ENCODE results near the gene RTN1.

RTN1 gene

GRCh38 chr14:59570122-59570521 lies 300.5 kb downstream of the RTN1 start:
- no peaks in the 10 kb centered on the region for H3K9me3 ChIP-seq (ENCODE audit: low read length)
- H3K9ac ChIP-seq (ENCODE audit: low read length): no peak overlapping the region
- H3K36me3 ChIP-seq (ENCODE audit: insufficient read depth, low read length): no peaks in the 10 kb centered on the region
- no peaks in the 10 kb centered on the region for H3K4me1 ChIP-seq (ENCODE audit: insufficient read depth, low read length)
- H3K4me3 ChIP-seq (ENCODE audit: low read depth in 1 of 2, low read length in 2 of 2): no peak overlapping the region
- H3K27me3 ChIP-seq (ENCODE audit: control insufficient read depth in 1 of 2, insufficient read depth in 2 of 2, low read length in 2 of 2): no peaks in the 10 kb centered on the region
- H3K27ac ChIP-seq (ENCODE audit: low read depth, low read length): no peak overlapping the region

GRCh38 chr14:59566725-59567124 lies 303.9 kb downstream of the RTN1 start:
- Histone ChIP-seq H3K36me3 (ENCODE audit: insufficient read depth, low read length) (no peaks in the 10 kb centered on the region), H3K27me3 (ENCODE audit: control insufficient read depth in 1 of 2, insufficient read depth in 2 of 2, low read length in 2 of 2) (no peaks in the 10 kb centered on the region), H3K4me1 (ENCODE audit: insufficient read depth, low read length) (no peaks in the 10 kb centered on the region), H3K9ac (ENCODE audit: low read length) (no peak overlapping the region), H3K9me3 (ENCODE audit: low read length) (no peaks in the 10 kb centered on the region), H3K4me3 (ENCODE audit: low read depth in 1 of 2, low read length in 2 of 2) (no peak overlapping the region), H3K27ac (ENCODE audit: low read depth, low read length) (no peak overlapping the region)

GRCh38 chr14:59566296-59566695 lies 304.3 kb downstream of the RTN1 start:
- Histone ChIP-seq H3K4me1 (ENCODE audit: insufficient read depth, low read length) (no peaks in the 10 kb centered on the region), H3K27me3 (ENCODE audit: control insufficient read depth in 1 of 2, insufficient read depth in 2 of 2, low read length in 2 of 2) (no peaks in the 10 kb centered on the region), H3K27ac (ENCODE audit: low read depth, low read length) (no peak overlapping the region), H3K9me3 (ENCODE audit: low read length) (no peaks in the 10 kb centered on the region), H3K4me3 (ENCODE audit: low read depth in 1 of 2, low read length in 2 of 2) (no peak overlapping the region), H3K9ac (ENCODE audit: low read length) (no peak overlapping the region), H3K36me3 (ENCODE audit: insufficient read depth, low read length) (no peaks in the 10 kb centered on the region)

- Histone ChIP-seq H3K4me1 (ENCODE audit: insufficient read depth, low read length) (no peaks in the 10 kb centered on the region), H3K9ac (ENCODE audit: low read length) (no peak overlapping the region), H3K4me3 (ENCODE audit: low read depth in 1 of 2, low read length in 2 of 2) (no peak overlapping the region), H3K9me3 (ENCODE audit: low read length) (no peaks in the 10 kb centered on the region), H3K36me3 (ENCODE audit: insufficient read depth, low read length) (no peaks in the 10 kb centered on the region), H3K27ac (ENCODE audit: low read depth, low read length) (no peak overlapping the region), H3K27me3 (ENCODE audit: control insufficient read depth in 1 of 2, insufficient read depth in 2 of 2, low read length in 2 of 2) (no peaks in the 10 kb centered on the region)
Observed at GRCh38 chr14:59565087-59565486, 305.5 kb downstream of the RTN1 start.

DNA sequence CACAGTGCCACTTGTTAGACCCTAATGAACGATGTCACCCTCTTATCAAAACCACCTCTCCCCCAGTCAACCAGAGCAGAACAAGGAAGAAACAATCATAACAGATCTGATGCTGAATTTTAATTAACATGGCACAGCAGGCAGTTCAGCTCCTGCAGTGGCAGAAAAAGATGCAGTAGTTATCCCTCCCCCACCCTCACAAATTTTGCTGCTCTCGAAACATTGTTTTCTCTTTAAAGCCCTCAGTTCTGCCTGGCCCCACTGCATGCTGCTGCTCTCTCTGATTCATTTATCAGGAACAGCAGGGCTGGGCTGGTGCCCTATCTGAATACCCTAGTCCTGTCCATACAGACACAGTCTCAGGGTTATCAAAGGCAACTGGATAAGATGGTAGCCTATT lies 306.2 kb downstream of the RTN1 start:
- Histone ChIP-seq H3K4me3 (ENCODE audit: low read depth in 1 of 2, low read length in 2 of 2) (no peak overlapping the region), H3K27me3 (ENCODE audit: control insufficient read depth in 1 of 2, insufficient read depth in 2 of 2, low read length in 2 of 2) (no peaks in the 10 kb centered on the region), H3K4me1 (ENCODE audit: insufficient read depth, low read length) (no peaks in the 10 kb centered on the region), H3K27ac (ENCODE audit: low read depth, low read length) (no peak overlapping the region), H3K9me3 (ENCODE audit: low read length) (no peaks in the 10 kb centered on the region), H3K36me3 (ENCODE audit: insufficient read depth, low read length) (no peaks in the 10 kb centered on the region), H3K9ac (ENCODE audit: low read length) (no peak overlapping the region)

DNA sequence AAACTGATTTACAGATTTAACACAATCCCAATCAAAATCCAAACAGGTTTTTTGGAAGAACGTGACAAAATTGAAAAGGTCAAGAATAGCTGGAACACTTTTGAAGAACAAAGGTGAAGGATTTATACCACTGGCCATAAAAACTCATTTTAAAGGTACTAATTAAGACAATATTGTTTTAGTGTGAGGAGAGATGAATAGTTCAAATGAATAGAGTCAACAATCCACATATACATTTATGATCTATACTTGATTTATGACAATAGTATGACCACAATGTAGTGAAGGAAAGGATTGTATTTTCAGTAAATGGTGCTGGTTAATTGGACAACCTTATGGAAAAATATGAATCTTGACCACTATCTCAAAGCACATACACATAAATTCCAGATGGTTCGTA lies 323.3 kb downstream of the RTN1 start:
- H3K9ac ChIP-seq (ENCODE audit: low read length): no peak overlapping the region
- H3K4me3 ChIP-seq (ENCODE audit: low read depth in 1 of 2, low read length in 2 of 2): no peak overlapping the region
- no peaks in the 10 kb centered on the region for H3K9me3 ChIP-seq (ENCODE audit: low read length)
- H3K36me3 ChIP-seq (ENCODE audit: insufficient read depth, low read length): no peaks in the 10 kb centered on the region
- no peak overlapping the region for H3K27ac ChIP-seq (ENCODE audit: low read depth, low read length)
- H3K27me3 ChIP-seq (ENCODE audit: control insufficient read depth in 1 of 2, insufficient read depth in 2 of 2, low read length in 2 of 2): no peaks in the 10 kb centered on the region
- no peaks in the 10 kb centered on the region for H3K4me1 ChIP-seq (ENCODE audit: insufficient read depth, low read length)

Measured in muscle layer of colon (tissue), 2 donors.